MM.1S (cell line): ENCODE results near the gene TRIM7.

ENCODE experiments used
- DNase-seq: peaks from one replicate; pipeline ENCODE4 v3.0.0-alpha.2; 2015
- H2AFZ ChIP-seq: fragments of 300-600 bp; sonication (generic); 2 replicates; pipeline ENCODE4 v1.6.0; 2016; ENCODE audit warnings: antibody characterized with exemption, low read length
- H3F3A ChIP-seq: fragments of 300-600 bp; sonication (generic); 2 replicates; pipeline ENCODE4 v1.6.1; 2016; ENCODE audit warnings: mild to moderate bottlenecking, antibody characterized with exemption, low read length, moderate library complexity, mixed read lengths; ENCODE audit not compliant: insufficient read depth
- H3K27ac ChIP-seq: fragments of 300-600 bp; sonication (generic); 2 replicates; pipeline ENCODE4 v1.5.1; 2016; ENCODE audit warnings: mild to moderate bottlenecking, low read length
- H3K27me3 ChIP-seq: fragments of 300-600 bp; sonication (generic); replicated peaks from 2 replicates; pipeline ENCODE4 v1.6.0; 2016; ENCODE audit warnings: low read length; ENCODE audit not compliant: insufficient read depth
- H3K36me3 ChIP-seq: fragments of 300-600 bp; sonication (generic); replicated peaks from 2 replicates; pipeline ENCODE4 v1.6.1; 2016; ENCODE audit warnings: mild to moderate bottlenecking, low read length, mixed read lengths; ENCODE audit not compliant: insufficient read depth
- H3K4me1 ChIP-seq: fragments of 300-600 bp; sonication (generic); 2 replicates; pipeline ENCODE4 v1.6.1; 2016; ENCODE audit warnings: low read length, mixed read lengths
- H3K4me2 ChIP-seq: fragments of 300-600 bp; sonication (generic); 2 replicates; pipeline ENCODE4 v1.6.0; 2016; ENCODE audit warnings: low read depth, low read length
- H3K4me3 ChIP-seq: fragments of 300-600 bp; sonication (generic); 2 replicates; pipeline ENCODE4 v1.5.1; 2016; ENCODE audit warnings: low read length, mixed read lengths
- H3K79me2 ChIP-seq: fragments of 300-600 bp; sonication (generic); 2 replicates; pipeline ENCODE4 v1.6.1; 2016; ENCODE audit warnings: mixed run types, low read length, mixed read lengths
- H3K9ac ChIP-seq: fragments of 300-600 bp; sonication (generic); 2 replicates; pipeline ENCODE4 v1.6.1; 2016; ENCODE audit warnings: low read length, mixed read lengths
- H3K9me2 ChIP-seq: fragments of 300-600 bp; sonication (generic); replicated peaks from 2 replicates; pipeline ENCODE4 v1.6.1; 2016; ENCODE audit warnings: mild to moderate bottlenecking, low read length, mixed read lengths; ENCODE audit not compliant: insufficient read depth
- H3K9me3 ChIP-seq: fragments of 300-600 bp; sonication (generic); replicated peaks from 2 replicates; pipeline ENCODE4 v1.6.1; 2016; ENCODE audit warnings: mild to moderate bottlenecking, low read length, mixed read lengths; ENCODE audit not compliant: insufficient read depth
- H4K20me1 ChIP-seq: fragments of 300-600 bp; sonication (generic); 2 replicates; pipeline ENCODE4 v1.6.1; 2016; ENCODE audit warnings: mild to moderate bottlenecking, low read length, moderate library complexity, mixed read lengths; ENCODE audit not compliant: insufficient read depth
- CTCF ChIP-seq: fragments of 300-600 bp; sonication (generic); IDR thresholded peaks from 2 replicates; pipeline ENCODE4 v1.5.1; 2016; ENCODE audit warnings: antibody characterized with exemption, low read length, mixed read lengths
- EZH2 ChIP-seq: fragments of 300-600 bp; sonication (generic); optimal IDR thresholded peaks from 2 replicates; pipeline ENCODE3; 2017; ENCODE audit warnings: low read depth, mild to moderate bottlenecking, antibody characterized with exemption, low read length, mixed read lengths
- EZH2phosphoT487 ChIP-seq: fragments of 300-600 bp; sonication (generic); IDR thresholded peaks from 2 replicates; pipeline ENCODE4 v1.6.1; 2018; ENCODE audit warnings: antibody characterized with exemption, low read length

The TRIM7 gene

GRCh38 chr5:181231432-181231831, 26.4 kb upstream of the TRIM7 start:
- no peak for DNase-seq
- no peak overlapping the region for H3K4me3 ChIP-seq
- no peak overlapping the region for H3K27ac ChIP-seq
- H3K4me1 ChIP-seq: 0 out of 2 replicates have a peak, but pooled peaks cover 5% of the 10 kb centered on the region
- no peaks in the 10 kb centered on the region; the same call in 1 of the 2 replicates for H3K79me2 ChIP-seq
- no peak overlapping the region for H3K9ac ChIP-seq
- no peak for TF ChIP-seq CTCF
- TF ChIP-seq EZH2: no peak
- TF ChIP-seq EZH2phosphoT487: no peak
- H2AFZ ChIP-seq: no peak overlapping the region
- H3F3A ChIP-seq: peaks cover 20% of the 10 kb centered on the region
- 0 out of 2 replicates have a peak, but pooled peaks cover 6% of the 10 kb centered on the region for H4K20me1 ChIP-seq
- no peaks in the 10 kb centered on the region for H3K9me2 ChIP-seq
- H3K4me2 ChIP-seq: no peak overlapping the region
- peaks cover 2% of the 10 kb centered on the region; the same call in 1 of the 2 replicates for H3K36me3 ChIP-seq
- no peaks in the 10 kb centered on the region for H3K9me3 ChIP-seq
- H3K27me3 ChIP-seq: no peaks in the 10 kb centered on the region

- Histone ChIP-seq H3K9ac (no peak overlapping the region), H4K20me1 (0 out of 2 replicates have a peak, but pooled peaks cover 2% of the 10 kb centered on the region), H3K9me3 (no peaks in the 10 kb centered on the region), H3F3A (peaks cover 14% of the 10 kb centered on the region), H3K36me3 (no peaks in the 10 kb centered on the region), H3K79me2 (no peaks in the 10 kb centered on the region; the same call in 1 of the 2 replicates), H3K4me3 (no peak overlapping the region), H3K4me1 (0 out of 2 replicates have a peak, but pooled peaks cover 5% of the 10 kb centered on the region), H3K27ac (no peak overlapping the region), H3K27me3 (no peaks in the 10 kb centered on the region), H2AFZ (no peak overlapping the region), H3K9me2 (no peaks in the 10 kb centered on the region), H3K4me2 (no peak overlapping the region)
- DNase-seq: no peak
- no peak for TF ChIP-seq CTCF
- TF ChIP-seq EZH2phosphoT487: no peak
- no peak for TF ChIP-seq EZH2
Measured at GRCh38 chr5:181230551-181230950, 25.6 kb upstream of the TRIM7 start.

GRCh38 chr5:181229996-181230395, 25.0 kb upstream of the TRIM7 start:
- no peak overlapping the region for H3K4me2 ChIP-seq

More at GRCh38 chr5:181229996-181230395, 25.0 kb upstream of the TRIM7 start:
- no peak overlapping the region for H3K4me3 ChIP-seq
- H3K79me2 ChIP-seq: peaks cover 2% of the 10 kb centered on the region; the same call in 1 of the 2 replicates
- H2AFZ ChIP-seq: no peak overlapping the region
- no peak for DNase-seq
- no peaks in the 10 kb centered on the region for H3K36me3 ChIP-seq
- no peak for TF ChIP-seq EZH2
- TF ChIP-seq CTCF: no peak
- no peak for TF ChIP-seq EZH2phosphoT487
- peaks cover 12% of the 10 kb centered on the region for H3F3A ChIP-seq
- H3K9me2 ChIP-seq: no peaks in the 10 kb centered on the region
- no peaks in the 10 kb centered on the region for H3K27me3 ChIP-seq
- no peaks in the 10 kb centered on the region for H4K20me1 ChIP-seq
- H3K4me1 ChIP-seq: 0 out of 2 replicates have a peak, but pooled peaks cover 9% of the 10 kb centered on the region
- no peak overlapping the region for H3K9ac ChIP-seq
- H3K9me3 ChIP-seq: no peaks in the 10 kb centered on the region
- no peak overlapping the region for H3K27ac ChIP-seq
